GM08714 (cell line): ENCODE results near the gene ATG13.

Experiments
- H3K4me3 ChIP-seq: fragments of 200-500 bp; sonication (Bioruptor generic); 2 replicates; pipeline ENCODE4 v1.5.1; 2014; ENCODE audit warnings: mild to moderate bottlenecking, low read length, inconsistent platforms
- ZNF274 ChIP-seq: IDR thresholded peaks from 2 replicates; pipeline ENCODE4 v1.6.1; 2012; ENCODE audit warnings: mild to moderate bottlenecking, low read depth, low read length

ATG13 gene

GRCh38 chr11:46672381-46672839, 55.1 kb downstream of the ATG13 start:
- TF ChIP-seq ZNF274: no peak

DNA sequence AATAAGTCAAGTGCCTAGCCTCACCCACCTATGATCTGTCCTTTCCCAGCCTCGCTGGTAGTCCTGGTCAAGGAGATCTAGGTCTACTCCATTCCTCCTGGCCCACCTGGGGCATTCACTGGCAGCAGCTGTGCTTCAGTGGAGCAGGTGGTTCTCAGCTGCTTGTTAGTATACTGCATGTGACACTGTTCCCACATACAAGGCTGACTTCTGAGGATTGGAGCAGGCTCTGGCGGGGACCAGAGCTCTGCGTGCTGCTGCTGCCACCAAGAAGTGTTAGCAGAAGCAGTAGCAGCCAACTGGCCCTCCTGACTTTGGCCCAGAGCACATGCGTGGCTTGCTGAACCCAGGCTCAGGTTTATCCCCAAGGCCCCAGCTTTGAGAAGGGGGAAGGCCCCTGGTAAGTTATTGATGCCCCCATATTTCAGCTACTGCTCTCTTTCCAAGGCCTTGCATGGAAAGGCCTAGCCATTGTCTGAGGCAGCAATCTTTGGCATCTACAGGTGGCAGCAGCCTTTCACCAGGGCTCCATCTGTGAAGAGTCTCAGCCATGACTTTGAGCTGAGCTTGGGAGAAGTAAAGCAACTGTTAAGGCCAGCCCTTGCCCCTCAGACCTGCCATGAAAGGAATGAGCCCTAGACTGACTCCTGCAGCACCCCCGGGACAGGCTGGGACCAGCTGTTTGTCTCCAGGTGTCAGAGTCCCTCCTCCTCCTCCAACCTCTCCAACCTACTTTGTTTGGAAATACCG, 56.5 kb downstream of the ATG13 start:
- TF ChIP-seq ZNF274: no peak
- H3K4me3 ChIP-seq: no peak overlapping the region

More at GRCh38 chr11:46672381-46672839, 55.1 kb downstream of the ATG13 start:
- no peak overlapping the region for H3K4me3 ChIP-seq

GRCh38 chr11:46674463-46675287, 57.3 kb downstream of the ATG13 start:
- no peak for TF ChIP-seq ZNF274
- no peak overlapping the region for H3K4me3 ChIP-seq

DNA sequence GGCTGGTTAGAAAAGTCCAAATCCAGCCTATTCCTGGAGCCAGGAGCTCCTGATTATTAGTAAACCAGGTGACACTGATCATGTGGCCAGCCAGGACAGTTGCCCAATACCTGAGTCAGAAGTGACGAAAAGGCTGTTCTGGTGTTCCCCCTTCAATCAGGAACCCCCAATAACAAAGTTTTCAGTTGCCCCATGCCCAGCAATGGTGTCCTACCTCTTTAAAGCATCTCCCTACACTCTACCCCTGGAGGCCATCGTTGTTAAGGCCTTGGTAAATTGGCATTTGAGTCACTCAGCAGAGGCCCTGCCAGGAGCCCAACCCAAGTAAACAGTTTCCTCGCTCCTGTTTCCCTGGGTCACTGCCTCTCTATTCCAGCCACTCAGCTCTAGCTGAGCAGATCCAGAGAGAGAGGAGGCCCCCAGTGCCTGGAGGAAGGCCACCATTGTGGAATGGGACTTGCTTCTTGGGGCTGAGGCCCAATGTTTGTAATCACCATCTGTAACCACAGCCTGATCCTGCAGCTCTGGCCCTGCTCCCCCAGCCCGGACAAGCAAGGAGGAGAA, 58.0 kb downstream of the ATG13 start:
- no peak for TF ChIP-seq ZNF274

GRCh38 chr11:46675949-46676348, 58.6 kb downstream of the ATG13 start:
- no peak overlapping the region for H3K4me3 ChIP-seq

More for the DNA sequence above, 58.0 kb downstream of the ATG13 start:
- H3K4me3 ChIP-seq: no peak overlapping the region

DNA sequence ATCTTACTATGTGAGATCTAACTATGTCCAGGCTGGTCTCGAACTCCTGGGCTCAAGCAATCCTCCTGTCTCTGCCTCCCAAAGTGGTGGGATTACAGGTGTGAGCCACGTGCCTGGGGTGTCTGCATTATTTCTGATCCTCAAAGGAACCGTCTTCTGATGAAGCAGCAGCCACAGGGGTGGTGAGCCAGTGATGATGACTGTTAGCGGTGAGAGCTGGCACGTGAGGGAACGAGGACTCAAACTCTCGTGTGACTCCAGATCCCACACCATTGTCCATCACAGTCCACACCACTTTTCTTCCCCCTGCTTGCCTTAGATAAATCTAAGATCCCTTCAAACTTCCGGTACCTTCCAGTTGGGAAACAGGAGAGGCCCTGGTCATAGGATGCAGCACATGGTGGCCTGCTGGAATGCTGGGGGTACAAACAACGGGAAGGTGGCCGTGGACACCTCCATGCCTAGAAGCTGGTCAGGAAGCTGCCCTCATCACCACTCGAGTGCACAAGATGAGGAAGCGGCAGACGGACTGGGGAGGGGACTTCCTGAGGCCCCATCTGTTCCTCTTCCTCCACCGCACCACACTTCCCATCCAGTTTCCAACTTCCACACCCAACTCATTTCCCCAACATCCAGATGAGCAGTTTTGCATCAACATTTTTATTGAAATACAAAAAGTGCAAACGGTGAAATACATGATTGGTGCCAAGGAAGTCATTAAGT, 59.2 kb downstream of the ATG13 start:
- no peak overlapping the region for H3K4me3 ChIP-seq
- TF ChIP-seq ZNF274: no peak

More at GRCh38 chr11:46675949-46676348, 58.6 kb downstream of the ATG13 start:
- no peak for TF ChIP-seq ZNF274

DNA sequence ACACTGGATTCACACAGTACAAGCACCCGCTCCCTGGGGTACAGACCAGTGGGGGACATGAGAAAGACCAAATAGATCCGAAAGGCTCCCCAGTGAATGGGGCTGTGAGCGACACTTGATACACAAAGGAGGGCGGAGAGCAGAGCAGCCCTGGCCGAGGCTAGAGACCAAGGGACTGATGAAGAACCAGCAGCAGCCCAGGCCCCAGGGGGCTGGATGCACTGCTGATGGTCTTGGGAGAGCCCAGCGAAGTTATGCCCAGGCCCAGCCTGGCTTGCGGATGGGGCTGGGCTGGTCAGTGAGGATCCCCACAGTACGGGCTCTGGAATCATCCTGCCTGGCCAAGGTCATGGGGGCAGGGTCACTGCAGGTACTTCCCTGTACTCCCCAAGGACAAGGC, 59.8 kb downstream of the ATG13 start:
- TF ChIP-seq ZNF274: no peak
- no peak overlapping the region for H3K4me3 ChIP-seq

- no peak for TF ChIP-seq ZNF274
- no peak overlapping the region for H3K4me3 ChIP-seq
Measured at GRCh38 chr11:46677991-46678740, 60.8 kb downstream of the ATG13 start.

- TF ChIP-seq ZNF274: no peak
- no peak overlapping the region for H3K4me3 ChIP-seq
Measured at GRCh38 chr11:46678741-46679130, 61.4 kb downstream of the ATG13 start.

DNA sequence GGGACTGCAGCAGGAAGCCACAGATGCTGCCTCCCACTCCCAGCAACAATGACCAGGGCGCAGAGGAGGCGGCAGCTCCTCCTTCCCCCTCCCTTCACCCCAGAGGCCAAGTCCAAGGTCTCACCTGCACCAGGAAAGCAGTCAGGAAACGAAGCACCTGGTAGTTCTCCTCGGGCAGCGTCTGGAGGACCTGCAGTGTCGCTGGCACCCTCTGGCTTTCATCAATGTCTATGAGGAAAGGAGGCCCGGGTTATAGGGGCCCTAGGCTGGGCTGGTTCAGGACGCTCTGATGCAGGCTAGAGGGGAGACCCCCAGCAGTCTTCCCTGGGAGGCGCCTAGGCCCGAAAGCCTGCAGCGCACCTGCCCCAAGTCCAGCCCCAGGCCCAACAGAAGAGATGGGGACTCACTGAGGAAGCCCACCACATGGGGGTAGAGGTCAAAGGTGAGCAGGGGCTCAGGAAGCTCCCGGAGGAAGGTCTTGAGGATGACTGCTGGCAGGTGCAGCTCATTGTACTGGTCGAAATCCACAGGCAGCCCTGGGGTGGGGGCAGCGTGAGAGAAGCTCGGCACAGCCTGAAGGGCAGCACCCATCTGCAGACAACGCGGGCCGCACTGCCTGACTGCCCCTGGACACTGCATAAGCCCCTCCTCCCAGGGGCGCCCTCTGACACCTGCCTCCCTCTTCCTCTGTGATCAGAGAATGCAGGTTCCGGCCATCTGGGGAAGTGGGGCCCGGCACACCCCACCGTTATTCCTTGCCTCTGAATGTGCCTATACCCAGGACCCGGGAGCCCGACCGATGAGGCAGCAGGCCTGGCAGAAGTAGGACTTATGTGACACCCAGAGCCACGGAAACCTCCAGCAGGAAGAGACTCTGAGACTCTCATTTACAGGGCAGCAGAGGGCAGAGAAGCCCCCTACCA, 62.1 kb downstream of the ATG13 start:
- no peak for TF ChIP-seq ZNF274
- no peak overlapping the region for H3K4me3 ChIP-seq

GRCh38 chr11:46680164-46680760, 62.9 kb downstream of the ATG13 start:
- TF ChIP-seq ZNF274: no peak
- H3K4me3 ChIP-seq: no peak overlapping the region

DNA sequence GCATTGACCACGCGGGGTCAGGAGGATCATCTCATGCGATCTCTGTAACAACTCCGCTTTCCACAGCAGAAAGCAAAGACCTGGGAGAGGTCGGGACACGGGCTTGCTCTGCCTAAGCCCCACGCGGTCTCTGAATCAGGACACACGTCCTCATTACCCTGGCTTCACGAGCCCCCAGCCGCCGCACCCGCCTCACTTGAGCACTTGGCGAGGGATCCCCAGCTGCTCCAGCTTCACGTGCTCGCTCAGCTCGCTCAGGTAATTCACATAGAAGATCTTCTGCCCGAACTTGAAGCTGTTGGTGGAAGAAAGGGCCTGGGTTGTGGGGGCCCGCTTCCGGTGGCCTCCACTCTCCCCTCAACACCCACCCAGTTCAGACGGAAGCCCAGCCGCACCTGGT, 63.5 kb downstream of the ATG13 start:
- H3K4me3 ChIP-seq: no peak overlapping the region
- no peak for TF ChIP-seq ZNF274

- no peak for TF ChIP-seq ZNF274
- H3K4me3 ChIP-seq: no peak overlapping the region
Measured at GRCh38 chr11:46681814-46682213, 64.5 kb downstream of the ATG13 start.
